Testis (tissue), 2 donors: Measurements from ENCODE around the gene CMTM4.

Source experiments
- POLR2A ChIP-seq: fragments of 450-650 bp; IDR thresholded peaks from one replicate; pipeline ENCODE4 v1.6.1; 2017; ENCODE audit warnings: antibody characterized with exemption, mild to moderate bottlenecking, moderate library complexity
- TF ChIP-seq, protein P1 (sequence below), 3 experiments: fragments of 450-650 bp in 2 of 3; fragments of 200-600 bp in 1 of 3; sonication (generic) in 1 of 3; IDR thresholded peaks; one replicate each; pipeline ENCODE4 v1.5.1; 2016 to 2019; ENCODE audit warnings: antibody characterized with exemption in 3 of 3, mild to moderate bottlenecking in 2 of 3, moderate library complexity in 1 of 3

GRCh38 chr16:66699898-66700297 lies 3.4 kb upstream of the CMTM4 start:
- TF ChIP-seq, protein P1, sequence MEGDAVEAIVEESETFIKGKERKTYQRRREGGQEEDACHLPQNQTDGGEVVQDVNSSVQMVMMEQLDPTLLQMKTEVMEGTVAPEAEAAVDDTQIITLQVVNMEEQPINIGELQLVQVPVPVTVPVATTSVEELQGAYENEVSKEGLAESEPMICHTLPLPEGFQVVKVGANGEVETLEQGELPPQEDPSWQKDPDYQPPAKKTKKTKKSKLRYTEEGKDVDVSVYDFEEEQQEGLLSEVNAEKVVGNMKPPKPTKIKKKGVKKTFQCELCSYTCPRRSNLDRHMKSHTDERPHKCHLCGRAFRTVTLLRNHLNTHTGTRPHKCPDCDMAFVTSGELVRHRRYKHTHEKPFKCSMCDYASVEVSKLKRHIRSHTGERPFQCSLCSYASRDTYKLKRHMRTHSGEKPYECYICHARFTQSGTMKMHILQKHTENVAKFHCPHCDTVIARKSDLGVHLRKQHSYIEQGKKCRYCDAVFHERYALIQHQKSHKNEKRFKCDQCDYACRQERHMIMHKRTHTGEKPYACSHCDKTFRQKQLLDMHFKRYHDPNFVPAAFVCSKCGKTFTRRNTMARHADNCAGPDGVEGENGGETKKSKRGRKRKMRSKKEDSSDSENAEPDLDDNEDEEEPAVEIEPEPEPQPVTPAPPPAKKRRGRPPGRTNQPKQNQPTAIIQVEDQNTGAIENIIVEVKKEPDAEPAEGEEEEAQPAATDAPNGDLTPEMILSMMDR (IDR thresholded peaks at IDR 0.05) = no peak
- TF ChIP-seq POLR2A = no peak
